Endothelial cell (in vitro differentiated cells): ENCODE data around the gene TAX1BP1. TPM values are rescaled to one million over a fixed set of nuclear protein-coding genes. Genes with fewer than 3 reads are reported as not detected.

Source experiments
- DNase-seq: peaks from one replicate; pipeline ENCODE4 v3.0.0; 2021; ENCODE audit warnings: low spot score
- H3K27ac Mint-ChIP-seq: one replicate; pipeline ENCODE4 v1.8.0; 2021; ENCODE audit warnings: mixed read lengths, inconsistent platforms; ENCODE audit not compliant: unreplicated experiment
- H3K27me3 Mint-ChIP-seq: one replicate; pipeline ENCODE4 v1.8.0; 2021; ENCODE audit warnings: mild to moderate bottlenecking, moderate library complexity, mixed read lengths, inconsistent platforms; ENCODE audit not compliant: unreplicated experiment
- H3K36me3 Mint-ChIP-seq: one replicate; pipeline ENCODE4 v1.8.0; 2021; ENCODE audit warnings: mild to moderate bottlenecking, low read depth, mixed read lengths, inconsistent platforms; ENCODE audit not compliant: unreplicated experiment
- H3K4me1 Mint-ChIP-seq: one replicate; pipeline ENCODE4 v1.8.0; 2021; ENCODE audit warnings: mild to moderate bottlenecking, mixed read lengths, inconsistent platforms; ENCODE audit not compliant: unreplicated experiment
- H3K4me3 Mint-ChIP-seq: one replicate; pipeline ENCODE4 v1.8.0; 2021; ENCODE audit warnings: mild to moderate bottlenecking, mixed read lengths, inconsistent platforms; ENCODE audit not compliant: unreplicated experiment
- H3K9me3 Mint-ChIP-seq: one replicate; pipeline ENCODE4 v1.8.0; 2021; ENCODE audit warnings: mixed read lengths, inconsistent platforms; ENCODE audit not compliant: unreplicated experiment
- total RNA-seq: library from RNA; stranded (reverse); fragmentation: NEBNext Ultra II Directional; extraction: Animal tissue kit (Norgen Biotek cat#: 25700); gene quantifications from one replicate; pipeline ENCODE4 v1.2.1, GENCODE V29; 2021; ENCODE audit not compliant: unreplicated experiment
- TF ChIP-seq, protein P1 (sequence below): fragments of 200-600 bp; sonication (generic); IDR thresholded peaks from one replicate; pipeline ENCODE4 v1.5.0; 2021; ENCODE audit warnings: antibody characterized with exemption; ENCODE audit not compliant: unreplicated experiment

The TAX1BP1 gene
- total RNA-seq, 1 donor from 2014 or later: 124 TPM

- Mint-ChIP-seq H3K27me3 (peaks cover 4% of the 10 kb centered on the region), H3K27ac (no peak overlapping the region), H3K4me1 (no peaks in the 10 kb centered on the region), H3K4me3 (no peak overlapping the region), H3K9me3 (no peaks in the 10 kb centered on the region), H3K36me3 (no peaks in the 10 kb centered on the region)
- no peak for DNase-seq
- TF ChIP-seq, protein P1, sequence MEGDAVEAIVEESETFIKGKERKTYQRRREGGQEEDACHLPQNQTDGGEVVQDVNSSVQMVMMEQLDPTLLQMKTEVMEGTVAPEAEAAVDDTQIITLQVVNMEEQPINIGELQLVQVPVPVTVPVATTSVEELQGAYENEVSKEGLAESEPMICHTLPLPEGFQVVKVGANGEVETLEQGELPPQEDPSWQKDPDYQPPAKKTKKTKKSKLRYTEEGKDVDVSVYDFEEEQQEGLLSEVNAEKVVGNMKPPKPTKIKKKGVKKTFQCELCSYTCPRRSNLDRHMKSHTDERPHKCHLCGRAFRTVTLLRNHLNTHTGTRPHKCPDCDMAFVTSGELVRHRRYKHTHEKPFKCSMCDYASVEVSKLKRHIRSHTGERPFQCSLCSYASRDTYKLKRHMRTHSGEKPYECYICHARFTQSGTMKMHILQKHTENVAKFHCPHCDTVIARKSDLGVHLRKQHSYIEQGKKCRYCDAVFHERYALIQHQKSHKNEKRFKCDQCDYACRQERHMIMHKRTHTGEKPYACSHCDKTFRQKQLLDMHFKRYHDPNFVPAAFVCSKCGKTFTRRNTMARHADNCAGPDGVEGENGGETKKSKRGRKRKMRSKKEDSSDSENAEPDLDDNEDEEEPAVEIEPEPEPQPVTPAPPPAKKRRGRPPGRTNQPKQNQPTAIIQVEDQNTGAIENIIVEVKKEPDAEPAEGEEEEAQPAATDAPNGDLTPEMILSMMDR: no peak
These were observed 63.0 kb downstream of the TAX1BP1 start for GRCh38 chr7:27802999-27803398.

GRCh38 chr7:27804139-27804538 is 64.2 kb downstream of the TAX1BP1 start:
- H3K9me3 Mint-ChIP-seq: no peaks in the 10 kb centered on the region
- no peaks in the 10 kb centered on the region for H3K4me1 Mint-ChIP-seq
- H3K27ac Mint-ChIP-seq: no peak overlapping the region
- peaks cover 6% of the 10 kb centered on the region for H3K27me3 Mint-ChIP-seq
- DNase-seq: no peak
- no peaks in the 10 kb centered on the region for H3K36me3 Mint-ChIP-seq
- TF ChIP-seq, protein P1: no peak
- no peak overlapping the region for H3K4me3 Mint-ChIP-seq

DNA sequence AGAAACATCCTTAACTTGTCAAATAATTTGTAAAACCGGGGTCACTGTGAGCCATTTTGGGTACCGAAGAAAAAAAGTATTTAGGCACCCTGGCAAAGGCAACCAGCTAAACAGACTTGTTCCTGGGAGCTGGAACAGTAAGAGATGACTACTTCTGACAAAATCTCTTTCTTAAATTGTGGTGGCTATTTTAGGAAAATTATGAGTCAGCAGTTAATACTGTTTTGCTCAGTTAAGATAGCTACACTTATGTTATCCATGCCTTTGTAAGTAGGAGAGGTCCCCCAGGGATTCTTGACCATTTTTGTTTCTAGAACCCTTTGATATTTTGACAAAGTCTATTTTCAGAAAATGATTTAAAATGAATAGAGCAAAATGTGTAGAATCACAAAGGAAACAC is 68.7 kb downstream of the TAX1BP1 start:
- TF ChIP-seq, protein P1: no peak
- H3K4me3 Mint-ChIP-seq: no peak overlapping the region
- H3K4me1 Mint-ChIP-seq: no peaks in the 10 kb centered on the region
- H3K9me3 Mint-ChIP-seq: no peaks in the 10 kb centered on the region
- DNase-seq: no peak
- H3K27me3 Mint-ChIP-seq: peaks cover 5% of the 10 kb centered on the region
- H3K36me3 Mint-ChIP-seq: no peaks in the 10 kb centered on the region
- H3K27ac Mint-ChIP-seq: no peak overlapping the region

- Mint-ChIP-seq H3K36me3 (peaks cover 4% of the 10 kb centered on the region), H3K9me3 (no peaks in the 10 kb centered on the region), H3K27ac (no peak overlapping the region), H3K4me1 (no peaks in the 10 kb centered on the region), H3K27me3 (peaks cover 2% of the 10 kb centered on the region), H3K4me3 (no peak overlapping the region)
- TF ChIP-seq, protein P1: no peak
- DNase-seq: no peak
These were observed 70.2 kb downstream of the TAX1BP1 start for GRCh38 chr7:27810186-27810585.

DNA sequence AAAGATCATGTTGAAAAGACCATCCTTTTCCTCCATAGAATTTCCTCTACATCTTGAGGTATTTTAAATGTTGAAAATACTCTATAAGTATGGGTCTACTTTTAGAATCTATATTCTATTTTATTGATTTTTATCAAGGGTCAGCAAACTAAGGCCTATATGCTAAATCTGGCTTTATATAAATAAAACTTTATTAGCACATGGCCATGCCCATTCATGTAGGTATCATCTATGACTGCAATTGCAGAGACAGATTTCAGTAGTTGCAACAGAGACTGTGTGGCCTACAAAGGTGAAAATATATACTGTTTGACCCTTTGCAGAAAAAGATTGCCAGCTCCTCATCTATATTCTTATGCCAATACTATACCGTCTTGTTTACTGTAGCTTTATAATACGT is 72.7 kb downstream of the TAX1BP1 start:
- H3K4me1 Mint-ChIP-seq: no peaks in the 10 kb centered on the region
- peaks cover 6% of the 10 kb centered on the region for H3K36me3 Mint-ChIP-seq
- peaks cover 2% of the 10 kb centered on the region for H3K27me3 Mint-ChIP-seq
- TF ChIP-seq, protein P1: no peak
- no peak overlapping the region for H3K4me3 Mint-ChIP-seq
- no peaks in the 10 kb centered on the region for H3K9me3 Mint-ChIP-seq
- H3K27ac Mint-ChIP-seq: no peak overlapping the region
- no peak for DNase-seq
